ENCODE measurements around the gene CNDP2.

GRCh38 chr18:74468547-74469061 is 27.6 kb upstream of the CNDP2 start:
- TF ChIP-seq CTCF (IDR thresholded peaks at IDR 0.05) (no peak), ZFX (IDR thresholded peaks at IDR 0.05; ENCODE audit: borderline replicate concordance) (no peak)

Measured in 22Rv1 (cell line).